IPS-15b (cell line): ENCODE data around the gene BTNL8.

Experiments
- H3K27me3 ChIP-seq: one replicate; pipeline ENCODE4 v1.6.1; 2013; ENCODE audit warnings: low read length; ENCODE audit not compliant: control insufficient read depth, insufficient read depth
- H3K36me3 ChIP-seq: one replicate; pipeline ENCODE4 v1.6.1; 2013; ENCODE audit warnings: low read length; ENCODE audit not compliant: control insufficient read depth, insufficient read depth
- H3K4me1 ChIP-seq: one replicate; pipeline ENCODE4 v1.6.1; 2013; ENCODE audit warnings: mild to moderate bottlenecking, low read length; ENCODE audit not compliant: control insufficient read depth, insufficient read depth
- H3K4me3 ChIP-seq: one replicate; pipeline ENCODE4 v1.5.1; 2013; ENCODE audit warnings: low read depth, low read length
- H3K9ac ChIP-seq: one replicate; pipeline ENCODE4 v1.6.1; 2013; ENCODE audit warnings: low read depth, mild to moderate bottlenecking, low read length
- H3K9me3 ChIP-seq: one replicate; pipeline ENCODE4 v1.6.1; 2013; ENCODE audit warnings: mild to moderate bottlenecking, low read length; ENCODE audit not compliant: control insufficient read depth, insufficient read depth

The BTNL8 gene

GRCh38 chr5:180898621-180899246 is at the start of gene BTNL8:
Gene BTNL8, plus strand, starts transcription at chr5:180899159. Its CDS starts 152 bp downstream, at chr5:180899311.
- Histone ChIP-seq H3K36me3 (no peaks in the 10 kb centered on the region), H3K4me3 (no peak within 1 kb of the TSS), H3K9ac (no peak within 1 kb of the TSS)

DNA sequence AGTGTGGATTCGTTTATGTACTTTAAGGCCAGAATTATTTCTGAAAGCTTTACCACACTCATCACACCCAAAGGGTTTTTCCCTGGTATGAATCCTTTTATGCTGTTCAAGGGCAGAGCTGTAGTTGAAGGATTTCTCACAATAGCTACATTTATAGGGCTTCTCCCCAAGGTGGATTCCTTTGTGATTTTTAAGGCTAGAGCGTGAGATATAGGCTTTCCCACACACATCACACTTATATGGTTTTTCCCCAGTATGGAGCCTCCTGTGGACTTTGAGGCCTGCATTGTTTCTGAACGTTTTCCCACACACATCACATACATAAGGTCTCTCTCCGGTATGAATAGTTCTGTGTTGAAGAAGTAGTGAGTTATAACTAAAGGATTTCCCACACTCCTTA is 49.1 kb upstream of the BTNL8 start:
- H3K4me3 ChIP-seq: no peak overlapping the region
- H3K36me3 ChIP-seq: peaks cover 23% of the 10 kb centered on the region
- no peak overlapping the region for H3K9ac ChIP-seq
- peaks cover 3% of the 10 kb centered on the region for H3K4me1 ChIP-seq
- no peaks in the 10 kb centered on the region for H3K27me3 ChIP-seq
- H3K9me3 ChIP-seq: peaks cover 34% of the 10 kb centered on the region

More at GRCh38 chr5:180898621-180899246, at the start of gene BTNL8:
- Histone ChIP-seq H3K4me1 (no peaks in the 10 kb centered on the region), H3K27me3 (no peaks in the 10 kb centered on the region), H3K9me3 (no peaks in the 10 kb centered on the region)

- Histone ChIP-seq H3K9ac (no peak overlapping the region), H3K27me3 (no peaks in the 10 kb centered on the region), H3K9me3 (peaks cover 33% of the 10 kb centered on the region), H3K4me1 (no peaks in the 10 kb centered on the region), H3K4me3 (no peak overlapping the region), H3K36me3 (peaks cover 23% of the 10 kb centered on the region)
These were observed 48.4 kb upstream of the BTNL8 start for GRCh38 chr5:180850434-180851078.

DNA sequence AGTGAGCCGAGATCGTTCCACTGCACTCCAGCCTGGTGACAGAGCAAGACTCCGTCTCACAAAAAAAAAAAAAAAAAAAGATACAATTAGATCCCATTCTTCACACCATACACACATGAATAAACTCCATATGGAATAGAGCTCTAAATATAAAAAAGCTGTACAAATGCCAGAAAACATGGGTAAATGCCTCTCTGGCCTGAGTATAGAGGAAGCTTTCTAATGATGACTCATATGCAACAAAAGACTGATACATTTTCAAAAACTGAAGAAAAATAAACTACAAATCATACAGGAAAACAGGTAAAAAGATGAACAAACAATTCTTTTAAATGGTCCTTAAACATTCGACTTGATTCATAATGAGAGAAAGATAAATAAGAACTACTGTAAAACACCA is 46.5 kb upstream of the BTNL8 start:
- Histone ChIP-seq H3K36me3 (peaks cover 23% of the 10 kb centered on the region), H3K9ac (no peak overlapping the region), H3K4me3 (no peak overlapping the region), H3K27me3 (no peaks in the 10 kb centered on the region), H3K9me3 (peaks cover 30% of the 10 kb centered on the region), H3K4me1 (no peaks in the 10 kb centered on the region)

DNA sequence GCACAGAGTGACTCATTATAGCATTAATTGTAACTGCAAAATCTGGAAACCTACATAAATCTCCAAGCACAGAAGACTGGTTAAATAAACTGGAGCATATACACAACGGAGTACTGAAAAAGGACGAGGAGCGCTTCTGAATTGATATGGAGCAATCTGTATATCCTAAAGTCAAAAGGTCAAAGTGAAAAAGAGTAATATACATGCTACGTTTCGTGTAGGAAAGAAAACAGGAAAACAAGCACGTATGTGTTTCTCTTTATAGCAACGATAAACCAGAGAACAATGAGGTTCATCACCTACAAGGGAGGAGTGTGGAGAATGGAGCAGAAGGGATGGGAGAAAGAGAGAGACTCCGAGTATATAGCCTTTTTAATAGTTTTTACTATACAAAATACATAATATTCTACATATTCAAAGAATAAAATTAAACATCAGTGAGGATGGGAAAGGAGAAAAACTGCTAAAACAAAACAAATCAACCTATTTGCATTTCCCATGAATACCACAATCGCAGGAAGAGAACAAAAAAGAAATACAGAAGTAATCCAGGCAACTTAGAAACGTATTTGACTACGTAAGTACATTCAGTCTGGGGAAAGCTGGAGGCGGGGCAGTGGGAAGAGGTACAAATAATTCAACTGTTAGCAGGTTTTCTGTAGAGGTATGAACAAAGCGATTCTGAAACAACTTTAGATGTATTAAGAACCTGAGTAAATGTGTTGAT is 45.7 kb upstream of the BTNL8 start:
- no peaks in the 10 kb centered on the region for H3K4me1 ChIP-seq
- H3K27me3 ChIP-seq: no peaks in the 10 kb centered on the region
- no peak overlapping the region for H3K4me3 ChIP-seq
- peaks cover 30% of the 10 kb centered on the region for H3K9me3 ChIP-seq
- peaks cover 23% of the 10 kb centered on the region for H3K36me3 ChIP-seq
- H3K9ac ChIP-seq: no peak overlapping the region

DNA sequence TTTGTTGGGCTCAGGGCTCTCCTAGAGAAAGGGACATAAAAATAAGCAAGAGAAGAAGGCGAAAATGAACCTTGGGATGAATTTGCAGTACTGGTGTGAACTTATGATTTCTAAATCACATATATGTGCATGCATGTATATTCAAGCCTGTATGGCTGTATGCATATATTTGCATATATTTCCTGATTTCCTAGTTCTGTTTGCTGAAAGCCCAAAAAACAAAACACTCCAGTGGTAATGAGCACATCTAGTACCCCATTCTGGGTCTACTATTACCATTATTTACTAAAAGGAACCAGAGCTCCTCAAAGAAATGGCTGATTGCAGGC is 45.1 kb upstream of the BTNL8 start:
- Histone ChIP-seq H3K4me1 (no peaks in the 10 kb centered on the region), H3K27me3 (no peaks in the 10 kb centered on the region), H3K36me3 (peaks cover 23% of the 10 kb centered on the region), H3K9ac (no peak overlapping the region), H3K4me3 (no peak overlapping the region), H3K9me3 (peaks cover 30% of the 10 kb centered on the region)

DNA sequence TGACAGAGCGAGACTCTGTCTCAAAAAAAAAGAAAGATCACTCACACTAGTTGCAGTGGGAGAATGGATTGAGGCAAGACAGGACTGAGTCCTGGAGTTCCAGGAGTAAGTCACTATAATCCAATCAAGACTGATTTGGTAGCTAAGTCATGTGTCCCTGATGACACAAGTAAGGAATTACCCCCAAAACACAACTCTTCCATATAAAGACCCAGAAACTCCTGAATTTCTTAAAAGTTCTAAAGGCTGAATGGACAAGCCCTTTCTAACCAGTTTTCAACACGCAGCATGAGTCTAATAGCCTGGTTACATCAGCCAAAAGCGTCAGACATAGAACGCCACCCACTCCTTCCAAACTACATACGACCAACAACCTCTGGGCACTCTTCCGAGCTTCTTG is 40.4 kb upstream of the BTNL8 start:
- Histone ChIP-seq H3K4me1 (peaks cover 3% of the 10 kb centered on the region), H3K36me3 (no peaks in the 10 kb centered on the region), H3K9ac (no peak overlapping the region), H3K27me3 (peaks cover 5% of the 10 kb centered on the region), H3K4me3 (no peak overlapping the region), H3K9me3 (no peaks in the 10 kb centered on the region)

- H3K9me3 ChIP-seq: no peaks in the 10 kb centered on the region
- no peaks in the 10 kb centered on the region for H3K36me3 ChIP-seq
- H3K4me3 ChIP-seq: peak overlapping the region; percentile 88
- H3K9ac ChIP-seq: peak overlapping the region; percentile 88
- peaks cover 5% of the 10 kb centered on the region for H3K27me3 ChIP-seq
- H3K4me1 ChIP-seq: peaks cover 3% of the 10 kb centered on the region
These were observed 38.6 kb upstream of the BTNL8 start for GRCh38 chr5:180860273-180860886.

- H3K4me1 ChIP-seq: peaks cover 3% of the 10 kb centered on the region
- H3K9me3 ChIP-seq: no peaks in the 10 kb centered on the region
- peaks cover 5% of the 10 kb centered on the region for H3K27me3 ChIP-seq
- H3K36me3 ChIP-seq: no peaks in the 10 kb centered on the region
- H3K9ac ChIP-seq: peak within 1 kb of the TSS; percentile 88
- peak within 1 kb of the TSS; percentile 88 for H3K4me3 ChIP-seq
These were observed 37.8 kb upstream of the BTNL8 start, which contains the start of gene ZFP62 for GRCh38 chr5:180860887-180861822. Gene ZFP62, minus strand, starts transcription at chr5:180861276. Its CDS starts 57 bp downstream, at chr5:180861219.

DNA sequence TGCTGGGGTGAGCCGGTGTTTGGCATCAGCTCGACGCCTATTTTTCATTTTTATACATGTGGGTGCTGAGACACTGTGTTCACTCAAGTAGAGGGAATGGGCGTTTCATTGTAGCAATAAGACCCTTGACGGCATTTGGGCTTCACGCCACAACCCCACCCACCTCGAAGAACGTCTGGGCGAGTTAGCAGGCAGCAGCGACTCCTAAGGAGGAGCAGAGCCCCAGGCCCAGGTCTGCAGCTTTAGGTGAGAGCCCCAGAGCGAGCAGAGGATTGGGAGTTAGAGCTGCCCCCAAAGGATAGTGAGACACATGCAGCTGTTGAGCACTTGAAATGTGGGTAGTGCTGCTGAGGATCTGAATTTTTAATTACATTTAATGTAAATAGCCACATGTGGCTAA is 36.3 kb upstream of the BTNL8 start:
- Histone ChIP-seq H3K27me3 (peaks cover 5% of the 10 kb centered on the region), H3K4me1 (peaks cover 3% of the 10 kb centered on the region), H3K9ac (no peak overlapping the region), H3K4me3 (no peak overlapping the region), H3K36me3 (no peaks in the 10 kb centered on the region), H3K9me3 (no peaks in the 10 kb centered on the region)
